ENCODE data around the gene AP3M1. TPM values are rescaled to one million over a fixed set of nuclear protein-coding genes. Genes with fewer than 3 reads are reported as not detected.

AP3M1 gene
- total RNA-seq, 1 experiment from 2014 or later: 59.4 TPM

- ChIA-PET CTCF (no interaction called here), POLR2A (ENCODE audit: unreplicated experiment) (no interaction called here)
- peaks cover 8% of the 10 kb centered on the region; the same call in 1 of the 2 replicates for H3F3A ChIP-seq (ENCODE audit: insufficient read depth, low read depth)
- no peak overlapping the region for H3K4me3 ChIP-seq
- intact Hi-C loops (cut with micrococcal nuclease; ENCODE audit: unreplicated experiment): no loop called here
- H3K27me3 ChIP-seq (ENCODE audit: insufficient read depth, low read depth): no peaks in the 10 kb centered on the region
- H4K20me1 ChIP-seq (ENCODE audit: insufficient read depth): no peaks in the 10 kb centered on the region
- H2AFZ ChIP-seq: no peak overlapping the region
- no peak for TF ChIP-seq EZH2 (IDR thresholded peaks at IDR 0.05; ENCODE audit: low read depth)
- TF ChIP-seq, protein P1, sequence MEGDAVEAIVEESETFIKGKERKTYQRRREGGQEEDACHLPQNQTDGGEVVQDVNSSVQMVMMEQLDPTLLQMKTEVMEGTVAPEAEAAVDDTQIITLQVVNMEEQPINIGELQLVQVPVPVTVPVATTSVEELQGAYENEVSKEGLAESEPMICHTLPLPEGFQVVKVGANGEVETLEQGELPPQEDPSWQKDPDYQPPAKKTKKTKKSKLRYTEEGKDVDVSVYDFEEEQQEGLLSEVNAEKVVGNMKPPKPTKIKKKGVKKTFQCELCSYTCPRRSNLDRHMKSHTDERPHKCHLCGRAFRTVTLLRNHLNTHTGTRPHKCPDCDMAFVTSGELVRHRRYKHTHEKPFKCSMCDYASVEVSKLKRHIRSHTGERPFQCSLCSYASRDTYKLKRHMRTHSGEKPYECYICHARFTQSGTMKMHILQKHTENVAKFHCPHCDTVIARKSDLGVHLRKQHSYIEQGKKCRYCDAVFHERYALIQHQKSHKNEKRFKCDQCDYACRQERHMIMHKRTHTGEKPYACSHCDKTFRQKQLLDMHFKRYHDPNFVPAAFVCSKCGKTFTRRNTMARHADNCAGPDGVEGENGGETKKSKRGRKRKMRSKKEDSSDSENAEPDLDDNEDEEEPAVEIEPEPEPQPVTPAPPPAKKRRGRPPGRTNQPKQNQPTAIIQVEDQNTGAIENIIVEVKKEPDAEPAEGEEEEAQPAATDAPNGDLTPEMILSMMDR (conservative IDR thresholded peaks at IDR 0.05): no peak
- H3K79me2 ChIP-seq (ENCODE audit: low read depth): peaks cover 36% of the 10 kb centered on the region
- H3K36me3 ChIP-seq (ENCODE audit: low read depth): no peaks in the 10 kb centered on the region
- H3K27ac ChIP-seq: peak overlapping the region; percentile 3; the same call in 1 of the 2 replicates
- no peak for DNase-seq
- BruUV-seq (replicated peaks): no TSS peak
- H3K9me3 ChIP-seq (ENCODE audit: insufficient read depth, low read depth): no peaks in the 10 kb centered on the region
- no peaks in the 10 kb centered on the region for H3K9me2 ChIP-seq (ENCODE audit: insufficient read depth)
- H3K4me1 ChIP-seq (replicated peaks; ENCODE audit: insufficient read depth): no peaks in the 10 kb centered on the region
- no peak overlapping the region for H3K4me2 ChIP-seq
These were observed 12.9 kb upstream of the AP3M1 start for GRCh38 chr10:74163319-74164068.

DNA sequence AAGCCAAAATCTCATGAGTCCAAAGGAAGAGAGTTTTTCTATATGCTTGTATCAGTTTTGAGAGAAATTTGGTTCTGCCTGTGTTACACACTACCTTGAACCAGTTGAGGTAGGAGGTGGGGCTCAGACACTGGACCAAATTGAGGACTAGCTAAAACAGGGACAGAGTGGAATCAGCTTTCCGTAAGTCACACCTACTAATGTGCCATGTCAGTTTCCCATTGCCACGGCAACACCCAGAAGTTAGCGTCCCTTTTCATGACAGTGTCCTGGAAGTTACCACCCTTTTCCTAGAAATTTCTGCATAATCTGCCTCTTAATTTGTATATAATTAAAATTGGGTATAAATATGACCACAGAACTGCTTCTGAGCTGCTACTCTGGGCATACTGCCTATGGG is 9.4 kb upstream of the AP3M1 start:
- Histone ChIP-seq H3K27ac (no peak overlapping the region), H3K4me3 (no peak overlapping the region), H3K4me2 (no peak overlapping the region), H3K27me3 (ENCODE audit: insufficient read depth, low read depth) (no peaks in the 10 kb centered on the region), H3F3A (ENCODE audit: insufficient read depth, low read depth) (peaks cover 8% of the 10 kb centered on the region; the same call in 1 of the 2 replicates), H3K79me2 (ENCODE audit: low read depth) (peaks cover 54% of the 10 kb centered on the region), H3K9me3 (ENCODE audit: insufficient read depth, low read depth) (no peaks in the 10 kb centered on the region), H3K4me1 (replicated peaks; ENCODE audit: insufficient read depth) (no peaks in the 10 kb centered on the region), H3K36me3 (ENCODE audit: low read depth) (no peaks in the 10 kb centered on the region; the same call in 1 of the 2 replicates), H2AFZ (no peak overlapping the region), H4K20me1 (ENCODE audit: insufficient read depth) (no peaks in the 10 kb centered on the region), H3K9me2 (ENCODE audit: insufficient read depth) (no peaks in the 10 kb centered on the region)
- intact Hi-C loops (cut with micrococcal nuclease; ENCODE audit: unreplicated experiment): no loop called here
- BruUV-seq (replicated peaks): no TSS peak
- TF ChIP-seq, protein P1 (conservative IDR thresholded peaks at IDR 0.05): no peak
- TF ChIP-seq EZH2 (IDR thresholded peaks at IDR 0.05; ENCODE audit: low read depth): no peak
- no peak for DNase-seq
- ChIA-PET POLR2A (ENCODE audit: unreplicated experiment) (no interaction called here), CTCF (no interaction called here)

- TF ChIP-seq, protein P1 (conservative IDR thresholded peaks at IDR 0.05): no peak
- TF ChIP-seq EZH2 (IDR thresholded peaks at IDR 0.05; ENCODE audit: low read depth): no peak
- Histone ChIP-seq H3F3A (ENCODE audit: insufficient read depth, low read depth) (0 out of 2 replicates have a peak, but pooled peaks cover 4% of the 10 kb centered on the region), H3K36me3 (ENCODE audit: low read depth) (no peaks in the 10 kb centered on the region; the same call in 1 of the 2 replicates), H3K27me3 (ENCODE audit: insufficient read depth, low read depth) (no peaks in the 10 kb centered on the region), H3K27ac (no peak overlapping the region), H3K4me2 (no peak overlapping the region), H3K9me2 (ENCODE audit: insufficient read depth) (no peaks in the 10 kb centered on the region), H3K9me3 (ENCODE audit: insufficient read depth, low read depth) (no peaks in the 10 kb centered on the region), H3K4me3 (no peak overlapping the region), H4K20me1 (ENCODE audit: insufficient read depth) (no peaks in the 10 kb centered on the region), H3K4me1 (replicated peaks; ENCODE audit: insufficient read depth) (peaks cover 18% of the 10 kb centered on the region; the same call in 1 of the 2 replicates), H3K79me2 (ENCODE audit: low read depth) (peaks cover 80% of the 10 kb centered on the region), H2AFZ (no peak overlapping the region)
- POLR2A ChIA-PET (ENCODE audit: unreplicated experiment): interaction anchor here (0.5 kb wide), 1 partner anchor 411 kb away, joined by 5 read pairs; no protein-coding TSS in a partner anchor
- DNase-seq: no peak
- CTCF ChIA-PET: no interaction called here
- no TSS peak for BruUV-seq (replicated peaks)
- intact Hi-C loops (cut with micrococcal nuclease; ENCODE audit: unreplicated experiment): no loop called here
These were observed 6.3 kb upstream of the AP3M1 start for GRCh38 chr10:74156919-74157289.
